Measurements from ENCODE around the gene DNAJC18.
A peak's percentile ranks its signal among the peaks of the same experiment; 100 is the strongest.
"Not testable (repeated sequence)": the region's sequence is repeated elsewhere in the genome, so short reads cannot be mapped to it uniquely, and the experiment has no call there.

Gene DNAJC18

GRCh38 chr5:139426203-139426885 is 13.0 kb downstream of the DNAJC18 start:
- DNase-seq (ENCODE audit: low read depth): no peak

DNA sequence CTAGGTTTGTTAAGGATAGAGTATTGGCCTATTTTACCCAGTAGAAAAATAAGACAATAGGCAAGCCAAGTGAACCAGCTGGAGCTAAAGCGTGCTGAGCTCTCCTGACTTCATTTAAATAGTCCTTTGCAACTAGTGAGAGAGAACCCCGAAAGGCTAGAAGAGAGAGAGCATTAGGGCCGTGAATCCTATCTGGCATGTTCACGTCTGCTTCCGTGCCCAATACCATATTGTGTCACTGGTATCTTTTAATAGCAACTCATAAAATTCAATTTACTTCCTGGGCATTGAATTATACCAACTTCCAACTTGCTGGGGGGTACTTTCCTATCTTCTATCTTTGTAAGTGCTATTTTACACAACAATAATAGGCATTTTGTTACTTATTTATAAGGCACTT is 13.8 kb downstream of the DNAJC18 start:
- no peak for DNase-seq (ENCODE audit: low read depth)

- DNase-seq (ENCODE audit: low read depth): peak; percentile 24
Observed at GRCh38 chr5:139422307-139422893, 16.9 kb downstream of the DNAJC18 start.

DNA sequence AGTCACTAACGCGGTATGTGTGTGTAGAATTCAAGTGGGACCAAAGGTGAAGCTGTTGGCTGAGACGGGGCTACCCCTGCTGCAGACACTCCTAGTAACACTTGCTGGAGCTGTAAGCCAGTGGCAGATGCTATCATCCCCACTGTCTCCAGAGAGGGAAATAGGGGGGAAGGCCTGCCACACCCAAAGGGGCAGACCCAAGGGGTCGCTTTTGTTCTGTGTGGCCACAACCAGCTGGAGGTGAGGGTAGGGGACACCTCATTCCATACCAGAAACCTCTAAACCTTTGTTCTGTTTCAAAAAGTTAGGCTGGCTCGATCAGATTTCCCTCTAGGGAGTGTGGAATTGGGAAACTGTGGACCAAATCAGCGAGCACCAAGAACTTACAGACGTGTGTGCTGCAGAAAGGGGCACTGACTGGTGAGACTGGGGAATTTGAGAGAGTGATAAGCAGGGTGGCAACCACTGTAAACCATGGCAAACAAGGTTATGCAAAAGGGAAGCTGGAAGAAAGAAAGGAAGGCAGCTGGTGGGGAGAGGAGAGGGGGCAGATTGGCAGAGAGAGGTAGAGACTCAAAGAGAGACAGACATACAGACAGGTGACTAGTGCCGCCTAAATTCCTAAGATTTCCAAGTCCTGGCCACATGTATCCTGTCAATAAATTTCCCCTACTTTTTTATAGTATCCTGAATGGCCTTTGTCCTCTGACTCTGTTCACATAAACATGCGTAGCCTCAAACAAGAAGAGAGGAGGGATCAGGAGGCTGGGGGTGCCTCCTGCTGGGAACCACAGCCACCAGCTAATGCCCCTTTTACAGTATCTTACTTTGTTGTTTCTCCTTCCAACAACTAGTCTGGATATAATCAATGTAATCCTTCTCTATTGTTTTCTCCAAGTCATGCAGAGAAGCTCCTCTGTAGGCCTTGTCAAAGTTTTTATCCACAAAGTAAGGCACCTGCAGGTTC is 19.8 kb downstream of the DNAJC18 start:
- DNase-seq (ENCODE audit: low read depth): no peak

DNA sequence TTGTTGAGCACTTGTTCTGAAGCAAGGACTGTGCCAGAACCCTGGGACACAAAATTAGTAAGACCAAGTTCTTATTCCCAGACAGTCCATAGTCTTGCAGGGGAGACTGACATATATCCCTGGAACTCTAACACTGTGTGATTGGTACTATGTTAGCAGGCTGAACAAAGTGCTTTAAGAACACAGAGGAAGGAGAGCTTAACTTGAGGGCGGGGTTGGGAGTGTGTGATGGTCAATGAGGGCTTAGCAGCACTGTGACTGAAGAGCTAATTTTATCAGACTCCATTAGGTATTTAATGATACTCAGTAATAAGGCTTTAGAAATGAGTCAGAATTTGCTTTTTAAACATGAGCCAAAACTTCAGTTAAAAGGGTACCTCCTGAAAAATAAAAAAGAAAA is 20.5 kb downstream of the DNAJC18 start:
- no peak for DNase-seq (ENCODE audit: low read depth)

- no peak for DNase-seq (ENCODE audit: low read depth)
Observed at GRCh38 chr5:139417214-139417613, 22.1 kb downstream of the DNAJC18 start.

- DNase-seq (ENCODE audit: low read depth): no peak
Observed at GRCh38 chr5:139416651-139417050, 22.7 kb downstream of the DNAJC18 start.

DNA sequence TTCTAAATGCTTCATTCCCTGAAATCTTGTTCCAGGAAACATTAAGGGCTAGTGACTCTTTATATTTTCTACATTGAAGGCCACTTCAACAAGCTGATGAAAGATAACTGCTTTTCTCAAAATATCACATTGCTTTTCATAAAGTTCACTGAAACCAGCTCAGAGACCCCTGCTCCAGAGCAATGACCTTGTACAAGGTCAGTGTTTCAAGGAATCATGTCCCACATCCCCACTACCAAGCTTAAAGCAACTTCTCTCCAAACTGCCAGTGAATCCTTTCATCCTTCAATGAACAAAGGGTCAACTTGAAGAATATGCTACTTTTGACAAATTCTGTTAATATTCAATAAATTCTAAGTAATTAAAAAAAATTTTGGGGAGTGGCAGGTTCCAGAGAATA is 23.5 kb downstream of the DNAJC18 start:
- no peak for DNase-seq (ENCODE audit: low read depth)

GRCh38 chr5:139415221-139415861 is 24.0 kb downstream of the DNAJC18 start:
- no peak for DNase-seq (ENCODE audit: low read depth)

DNA sequence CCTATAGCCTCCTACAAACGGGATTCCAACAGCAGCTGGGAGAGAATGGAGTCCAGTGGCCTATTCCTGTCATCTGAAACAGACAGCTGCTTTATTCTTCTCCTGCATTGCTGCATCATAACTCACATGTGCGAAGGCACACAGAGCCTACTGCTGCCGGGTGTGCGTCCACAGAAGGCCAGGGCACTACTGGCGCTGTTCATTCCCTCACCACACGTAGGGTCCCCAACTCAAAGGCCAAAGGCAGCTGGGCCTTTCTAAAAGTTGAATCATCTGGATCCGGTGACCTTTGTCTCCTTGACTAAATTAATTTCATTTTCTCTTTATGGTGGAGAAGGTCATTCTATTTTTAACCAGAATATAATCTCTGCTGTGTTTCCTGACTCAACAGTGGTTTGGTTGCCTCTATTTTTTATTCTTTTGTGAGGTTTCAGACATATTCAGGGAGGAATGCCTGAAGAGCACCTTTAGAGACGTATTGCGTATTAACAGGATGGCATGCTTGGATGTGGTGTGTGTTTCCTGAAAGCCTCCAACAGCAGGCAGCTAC is 24.7 kb downstream of the DNAJC18 start:
- DNase-seq (ENCODE audit: low read depth): no peak

- DNase-seq (ENCODE audit: low read depth): no peak
Observed at GRCh38 chr5:139413963-139414362, 25.4 kb downstream of the DNAJC18 start.

- DNase-seq (ENCODE audit: low read depth): no peak
Observed at GRCh38 chr5:139413153-139413552, 26.2 kb downstream of the DNAJC18 start.

GRCh38 chr5:139410993-139411828 is 28.1 kb downstream of the DNAJC18 start:
- DNase-seq (ENCODE audit: low read depth): no peak

DNA sequence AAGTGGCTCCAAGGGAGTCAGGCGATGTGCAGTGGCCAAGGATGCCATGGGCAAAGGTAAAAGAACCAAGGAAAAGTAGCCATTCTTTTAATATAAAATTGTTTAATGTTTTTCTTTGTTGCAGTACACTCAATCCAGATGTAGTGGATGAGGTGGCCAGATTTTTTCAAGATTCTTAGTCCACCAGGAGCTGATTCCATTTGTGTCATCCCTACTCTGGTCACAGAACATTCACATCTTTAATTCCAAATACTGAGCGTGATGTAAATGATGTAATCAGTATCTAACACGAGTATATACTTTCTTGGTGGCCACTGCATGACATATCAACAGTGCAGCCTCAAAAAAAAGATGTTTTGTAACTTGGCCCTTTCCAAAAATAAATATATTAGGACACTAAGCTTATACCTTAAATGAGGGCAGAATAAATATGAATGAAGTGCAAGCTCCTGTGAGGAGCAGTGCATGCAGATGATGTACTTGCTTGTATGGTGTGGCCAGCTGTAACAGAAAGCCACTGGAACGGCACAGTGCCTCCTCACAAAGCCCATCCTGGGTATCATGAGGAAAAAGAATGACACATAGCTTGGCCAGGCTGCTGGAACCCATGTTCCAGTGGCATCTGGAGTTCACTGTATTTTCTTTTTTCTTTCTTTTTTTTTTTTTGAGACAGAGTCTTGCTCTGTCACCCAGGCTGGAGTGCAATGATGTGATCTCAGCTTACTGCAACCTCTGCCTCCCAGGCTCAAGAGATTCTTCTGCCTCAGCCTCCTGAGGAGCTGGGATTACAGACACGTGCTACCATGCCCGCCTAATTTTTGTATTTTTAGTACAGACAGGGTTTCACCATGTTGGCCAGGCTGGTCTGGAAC is 29.0 kb downstream of the DNAJC18 start:
- no peak for DNase-seq (ENCODE audit: low read depth)

DNA sequence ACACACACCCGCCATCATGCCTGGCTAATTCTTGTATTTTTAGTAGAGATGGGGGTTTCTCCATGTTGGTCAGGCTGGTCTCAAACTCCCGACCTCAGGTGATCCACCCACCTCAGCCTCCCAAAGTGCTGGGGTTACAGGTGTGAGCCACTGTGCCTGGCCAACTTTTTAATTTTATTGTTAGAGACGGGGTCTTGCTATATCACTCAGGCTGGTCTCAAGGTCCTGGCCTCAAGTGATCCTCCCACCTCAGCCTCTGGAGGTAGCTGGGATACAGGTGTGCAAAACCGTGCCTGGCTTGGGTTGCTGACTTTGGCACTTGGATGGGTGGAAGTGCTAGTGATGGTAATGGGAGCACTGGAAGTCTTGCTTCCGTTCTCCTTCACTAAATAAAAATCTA is 30.2 kb downstream of the DNAJC18 start:
- DNase-seq (ENCODE audit: low read depth): not testable (repeated sequence)

GRCh38 chr5:139408191-139408590 is 31.1 kb downstream of the DNAJC18 start:
- DNase-seq (ENCODE audit: low read depth): no peak

DNA sequence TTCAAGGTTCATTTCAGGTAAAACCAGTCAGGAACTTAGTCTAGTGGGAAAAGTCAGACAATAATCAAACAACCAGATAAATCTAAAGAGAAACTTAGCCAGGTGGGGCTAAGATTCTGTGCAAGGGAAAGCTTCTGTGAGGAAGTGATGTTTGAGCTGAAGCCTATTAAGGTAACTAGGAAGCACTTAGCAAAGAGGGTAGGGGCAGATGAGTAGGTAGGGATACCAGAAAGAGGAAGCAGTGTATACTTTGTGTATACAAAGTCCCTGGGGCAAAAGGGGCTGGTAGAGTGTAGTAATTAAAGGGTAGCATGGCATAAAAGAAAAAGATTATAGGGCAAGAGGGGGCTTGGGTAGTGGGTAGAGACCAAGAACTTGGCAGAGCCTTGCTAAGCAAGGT is 31.8 kb downstream of the DNAJC18 start:
- no peak for DNase-seq (ENCODE audit: low read depth)

GRCh38 chr5:139406963-139407362 is 32.4 kb downstream of the DNAJC18 start:
- no peak for DNase-seq (ENCODE audit: low read depth)

GRCh38 chr5:139404484-139404840 is 34.9 kb downstream of the DNAJC18 start:
- no peak for DNase-seq (ENCODE audit: low read depth)

DNA sequence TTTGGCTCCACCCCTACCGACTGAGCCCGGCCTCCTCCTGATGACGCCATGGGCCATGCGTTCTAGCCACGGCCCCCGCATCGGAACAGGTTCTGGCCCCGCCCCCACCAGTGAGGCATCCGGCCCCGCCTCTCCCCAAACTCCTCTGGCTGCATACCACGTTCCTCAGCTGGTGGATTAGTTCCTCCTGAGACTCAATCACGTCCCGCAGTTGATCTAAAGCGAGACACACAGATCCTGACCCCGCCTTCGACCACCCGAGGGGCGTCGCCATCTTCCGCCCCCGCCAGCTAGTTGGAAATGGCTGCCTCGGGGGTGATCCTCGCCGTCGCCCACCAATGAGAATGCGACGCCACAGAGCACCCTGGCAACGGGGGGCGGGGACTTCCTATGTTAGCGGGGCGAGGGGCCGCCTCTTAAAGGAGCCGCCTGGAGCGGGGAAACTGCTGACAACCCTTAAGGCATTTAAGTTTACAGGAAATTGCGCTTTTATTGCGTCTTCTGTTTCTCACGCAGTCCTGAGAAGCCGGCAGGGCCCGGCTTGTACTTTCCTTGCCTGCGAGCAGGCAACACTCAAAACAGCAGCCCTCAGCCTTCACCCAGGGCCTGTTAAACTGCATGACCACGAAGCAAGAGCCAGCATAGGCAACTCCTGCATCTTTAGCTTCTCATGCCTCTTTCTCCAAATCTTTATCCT is 35.4 kb downstream of the DNAJC18 start, which contains the start of gene SPATA24:
Gene SPATA24, minus strand, starts transcription at position 303 of the 697 bp plus-strand sequence. Its CDS starts 29 bp downstream, at position 274.
- DNase-seq (ENCODE audit: low read depth): peak; percentile 97

Data from activated gamma-delta T cell treated with anti-CD3 and anti-CD28 coated beads, Interleukin-2, amount 50 U/mL, for 16 hours (primary cell).